IMR-90 (cell line): ENCODE measurements around the gene PPP1R9B.

Source experiments
- CTCF ChIP-seq: conservative IDR thresholded peaks from 2 replicates; pipeline ENCODE4 v1.5.1; 2012; ENCODE audit warnings: mild to moderate bottlenecking, low read depth, low read length, improper control_type of control experiment
- RAD21 ChIP-seq: IDR thresholded peaks from 2 replicates; pipeline ENCODE4 v1.6.1; 2012; ENCODE audit warnings: low read length, improper control_type of control experiment

- TF ChIP-seq RAD21 (no peak), CTCF (no peak)
Measured at GRCh38 chr17:50133769-50134099, 16.7 kb downstream of the PPP1R9B start.
